Endothelial cell of umbilical vein (primary cell): ENCODE results near the gene RYR3.

Experiments used
- POLR2A ChIP-seq: IDR thresholded peaks from 2 replicates; pipeline ENCODE4 v1.6.1; 2012; ENCODE audit warnings: low read depth, mild to moderate bottlenecking, control low read depth, low read length
- POLR2AphosphoS5 ChIP-seq: IDR thresholded peaks from 2 replicates; pipeline ENCODE4 v1.6.1; 2012; ENCODE audit warnings: low read depth, mild to moderate bottlenecking, control low read depth, low read length, moderate library complexity; ENCODE audit not compliant: insufficient read depth
- TF ChIP-seq, protein P1 (sequence below), 2 donors: IDR thresholded peaks; 1 replicate in 1 of 2; 2 replicates in 1 of 2; pipeline ENCODE4 v1.5.1; 2011; ENCODE audit warnings: low read length in 2 of 2, mild to moderate bottlenecking in 2 of 2, moderate library complexity in 2 of 2, control low read depth in 1 of 2, inconsistent platforms in 1 of 2, low read depth in 1 of 2; ENCODE audit not compliant: insufficient read depth in 1 of 2; ENCODE audit errors: extremely low read depth in 1 of 2

GRCh38 chr15:33393546-33393945 lies 82.8 kb downstream of the RYR3 start:
- no peak for TF ChIP-seq POLR2AphosphoS5
- TF ChIP-seq, protein P1, sequence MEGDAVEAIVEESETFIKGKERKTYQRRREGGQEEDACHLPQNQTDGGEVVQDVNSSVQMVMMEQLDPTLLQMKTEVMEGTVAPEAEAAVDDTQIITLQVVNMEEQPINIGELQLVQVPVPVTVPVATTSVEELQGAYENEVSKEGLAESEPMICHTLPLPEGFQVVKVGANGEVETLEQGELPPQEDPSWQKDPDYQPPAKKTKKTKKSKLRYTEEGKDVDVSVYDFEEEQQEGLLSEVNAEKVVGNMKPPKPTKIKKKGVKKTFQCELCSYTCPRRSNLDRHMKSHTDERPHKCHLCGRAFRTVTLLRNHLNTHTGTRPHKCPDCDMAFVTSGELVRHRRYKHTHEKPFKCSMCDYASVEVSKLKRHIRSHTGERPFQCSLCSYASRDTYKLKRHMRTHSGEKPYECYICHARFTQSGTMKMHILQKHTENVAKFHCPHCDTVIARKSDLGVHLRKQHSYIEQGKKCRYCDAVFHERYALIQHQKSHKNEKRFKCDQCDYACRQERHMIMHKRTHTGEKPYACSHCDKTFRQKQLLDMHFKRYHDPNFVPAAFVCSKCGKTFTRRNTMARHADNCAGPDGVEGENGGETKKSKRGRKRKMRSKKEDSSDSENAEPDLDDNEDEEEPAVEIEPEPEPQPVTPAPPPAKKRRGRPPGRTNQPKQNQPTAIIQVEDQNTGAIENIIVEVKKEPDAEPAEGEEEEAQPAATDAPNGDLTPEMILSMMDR (IDR thresholded peaks at IDR 0.05; ENCODE audit: extremely low read depth in 1 of 2, insufficient read depth in 1 of 2, low read depth in 1 of 2, low read length in 2 of 2), result no peak
- no peak for TF ChIP-seq POLR2A
